IPS-18a (cell line): ENCODE measurements around the gene DSG3.

ENCODE experiments used
- H3K27ac ChIP-seq: one replicate; pipeline ENCODE4 v1.5.1; 2013; ENCODE audit warnings: low read length
- H3K27me3 ChIP-seq: one replicate; pipeline ENCODE4 v1.6.1; 2013; ENCODE audit warnings: mild to moderate bottlenecking, low read length; ENCODE audit not compliant: control insufficient read depth, insufficient read depth
- H3K36me3 ChIP-seq: one replicate; pipeline ENCODE4 v1.6.1; 2013; ENCODE audit warnings: low read depth, low read length; ENCODE audit not compliant: control insufficient read depth
- H3K4me1 ChIP-seq: one replicate; pipeline ENCODE4 v1.6.1; 2013; ENCODE audit warnings: low read depth, low read length; ENCODE audit not compliant: control insufficient read depth
- H3K4me3 ChIP-seq: one replicate; pipeline ENCODE4 v1.5.1; 2013; ENCODE audit warnings: low read length
- H3K9ac ChIP-seq: one replicate; pipeline ENCODE4 v1.6.1; 2013; ENCODE audit warnings: mild to moderate bottlenecking, low read length, moderate library complexity
- H3K9me3 ChIP-seq: one replicate; pipeline ENCODE4 v1.6.1; 2013; ENCODE audit warnings: low read depth, low read length; ENCODE audit not compliant: control insufficient read depth

DSG3 gene

GRCh38 chr18:31436825-31437224 is 10.7 kb upstream of the DSG3 start:
- H3K36me3 ChIP-seq: no peaks in the 10 kb centered on the region
- H3K27me3 ChIP-seq: no peaks in the 10 kb centered on the region
- no peak overlapping the region for H3K9ac ChIP-seq
- no peak overlapping the region for H3K27ac ChIP-seq
- H3K4me3 ChIP-seq: no peak overlapping the region
- no peaks in the 10 kb centered on the region for H3K4me1 ChIP-seq
- no peaks in the 10 kb centered on the region for H3K9me3 ChIP-seq

DNA sequence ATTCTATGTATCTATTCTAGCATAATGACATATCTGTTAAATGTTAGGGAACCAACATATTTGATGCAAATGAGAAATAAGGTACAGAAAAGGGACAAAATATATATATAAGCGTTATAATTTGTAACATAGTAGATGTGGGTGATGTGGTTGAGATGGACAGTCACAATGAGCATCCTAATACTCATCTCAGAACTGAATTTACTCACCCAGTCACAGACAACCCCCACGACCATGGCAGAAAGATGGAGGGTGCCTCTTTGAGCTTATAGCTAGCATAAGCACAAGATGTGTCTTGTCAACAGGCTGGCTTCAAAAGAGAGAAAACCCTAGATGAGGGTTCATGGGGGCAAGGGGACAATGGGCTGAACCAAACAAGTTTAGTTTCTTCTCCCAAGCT is 9.1 kb upstream of the DSG3 start:
- Histone ChIP-seq H3K4me1 (no peaks in the 10 kb centered on the region), H3K36me3 (no peaks in the 10 kb centered on the region), H3K9ac (no peak overlapping the region), H3K27ac (no peak overlapping the region), H3K27me3 (no peaks in the 10 kb centered on the region), H3K9me3 (no peaks in the 10 kb centered on the region), H3K4me3 (no peak overlapping the region)

DNA sequence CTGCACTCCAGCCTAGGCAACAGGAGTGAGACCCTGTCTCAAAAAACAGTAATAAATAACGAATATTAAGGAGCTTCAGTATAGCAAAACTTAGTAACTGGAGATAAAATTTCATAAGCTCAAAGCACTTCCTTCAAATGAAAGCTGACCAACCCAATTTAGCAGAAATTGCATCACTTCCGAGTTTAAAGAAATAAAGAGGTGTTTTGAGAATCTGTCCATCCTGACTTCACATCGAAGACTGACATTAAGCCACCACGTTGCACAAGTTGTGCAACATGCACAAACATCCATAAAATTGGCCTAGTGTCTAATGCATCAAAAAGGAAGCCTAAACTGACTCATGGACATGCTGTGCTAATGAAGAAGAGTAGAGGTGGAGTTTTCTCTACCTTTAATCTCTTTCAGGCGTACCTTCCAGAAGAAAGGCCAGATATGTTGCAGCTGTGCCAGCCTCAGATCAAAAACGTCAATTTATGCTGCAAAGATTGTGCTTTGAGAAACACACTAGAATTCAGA is 7.7 kb upstream of the DSG3 start:
- no peak overlapping the region for H3K27ac ChIP-seq
- no peaks in the 10 kb centered on the region for H3K4me1 ChIP-seq

DNA sequence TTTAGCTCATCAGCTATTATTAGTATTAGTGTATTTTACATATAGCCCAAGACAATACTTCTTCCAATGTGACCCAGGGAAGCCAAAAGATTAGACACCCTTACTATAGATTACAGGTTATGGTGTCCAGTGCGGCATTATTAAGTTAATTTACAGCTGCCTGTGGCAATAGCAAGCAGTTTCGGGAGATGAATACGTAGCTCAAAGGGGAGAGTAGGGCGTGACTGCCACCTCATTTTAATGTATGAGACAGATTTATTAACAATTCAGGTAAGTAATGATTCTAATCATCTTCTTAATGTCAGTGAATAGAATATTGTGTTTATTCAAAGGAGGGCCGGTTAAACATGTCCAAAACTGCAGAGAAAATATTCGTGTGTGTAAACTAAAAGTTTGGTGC is 6.8 kb upstream of the DSG3 start:
- H3K9me3 ChIP-seq: no peaks in the 10 kb centered on the region
- no peaks in the 10 kb centered on the region for H3K27me3 ChIP-seq
- no peaks in the 10 kb centered on the region for H3K4me1 ChIP-seq
- H3K36me3 ChIP-seq: no peaks in the 10 kb centered on the region
- H3K27ac ChIP-seq: no peak overlapping the region
- no peak overlapping the region for H3K4me3 ChIP-seq
- no peak overlapping the region for H3K9ac ChIP-seq

More for the DNA sequence above, 7.7 kb upstream of the DSG3 start:
- no peak overlapping the region for H3K4me3 ChIP-seq
- no peaks in the 10 kb centered on the region for H3K27me3 ChIP-seq
- H3K36me3 ChIP-seq: no peaks in the 10 kb centered on the region
- H3K9ac ChIP-seq: no peak overlapping the region
- no peaks in the 10 kb centered on the region for H3K9me3 ChIP-seq

DNA sequence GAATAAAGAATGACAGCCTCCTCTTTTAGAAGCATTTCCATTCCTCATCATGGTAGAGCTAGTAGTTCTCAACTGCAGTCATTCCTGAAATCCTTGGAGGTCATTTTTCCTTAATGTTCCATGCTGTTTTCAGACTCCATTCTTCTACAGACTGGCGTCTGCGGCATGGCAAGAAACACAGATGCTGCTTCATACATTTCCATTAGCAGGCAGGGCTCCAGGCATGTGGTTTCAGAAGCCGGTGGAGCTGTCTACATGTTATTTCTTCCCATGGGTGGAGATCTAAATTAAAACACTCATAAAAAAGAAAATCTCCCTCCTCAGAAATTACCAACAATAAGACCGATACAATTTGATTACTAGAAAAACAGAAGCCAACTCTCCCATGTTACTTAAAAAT is 6.0 kb upstream of the DSG3 start:
- no peaks in the 10 kb centered on the region for H3K36me3 ChIP-seq
- H3K4me3 ChIP-seq: no peak overlapping the region
- H3K27me3 ChIP-seq: no peaks in the 10 kb centered on the region
- no peaks in the 10 kb centered on the region for H3K4me1 ChIP-seq
- H3K27ac ChIP-seq: no peak overlapping the region
- H3K9me3 ChIP-seq: no peaks in the 10 kb centered on the region
- H3K9ac ChIP-seq: no peak overlapping the region

GRCh38 chr18:31444142-31444541 is 3.4 kb upstream of the DSG3 start:
- Histone ChIP-seq H3K4me1 (no peaks in the 10 kb centered on the region), H3K9ac (no peak overlapping the region), H3K27ac (no peak overlapping the region), H3K36me3 (no peaks in the 10 kb centered on the region), H3K4me3 (no peak overlapping the region), H3K27me3 (no peaks in the 10 kb centered on the region), H3K9me3 (no peaks in the 10 kb centered on the region)

GRCh38 chr18:31445908-31446307 is 1.6 kb upstream of the DSG3 start:
- Histone ChIP-seq H3K36me3 (no peaks in the 10 kb centered on the region), H3K27me3 (no peaks in the 10 kb centered on the region), H3K9me3 (no peaks in the 10 kb centered on the region)

GRCh38 chr18:31446854-31447253 is 687 bp upstream of the DSG3 start:
- H3K9me3 ChIP-seq: no peaks in the 10 kb centered on the region
- no peaks in the 10 kb centered on the region for H3K36me3 ChIP-seq
- H3K27ac ChIP-seq: no peak overlapping the region
- no peak overlapping the region for H3K9ac ChIP-seq
- no peaks in the 10 kb centered on the region for H3K4me1 ChIP-seq
- no peaks in the 10 kb centered on the region for H3K27me3 ChIP-seq
- no peak overlapping the region for H3K4me3 ChIP-seq

More at GRCh38 chr18:31445908-31446307, 1.6 kb upstream of the DSG3 start:
- H3K27ac ChIP-seq: no peak overlapping the region
- no peak overlapping the region for H3K9ac ChIP-seq
- H3K4me3 ChIP-seq: no peak overlapping the region
- H3K4me1 ChIP-seq: no peaks in the 10 kb centered on the region

DNA sequence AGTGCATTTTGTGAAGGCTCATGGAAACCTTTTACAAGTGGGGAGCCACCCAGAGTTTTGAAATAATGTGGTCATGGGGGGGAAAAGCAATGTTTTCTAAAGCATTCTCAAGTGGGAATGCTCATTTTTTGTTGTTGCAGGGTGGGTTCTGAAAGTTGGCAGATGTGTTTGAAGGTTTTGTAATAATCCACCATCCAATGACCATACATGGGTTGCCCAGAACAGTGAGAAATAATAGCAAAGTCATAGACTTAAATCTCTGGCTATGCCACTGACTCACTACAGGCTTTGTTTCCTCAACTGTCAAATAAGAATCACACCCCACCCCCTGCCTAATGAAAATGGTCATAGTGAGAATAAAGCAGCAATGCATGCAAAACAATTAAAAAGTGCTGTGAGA is 2.9 kb downstream of the DSG3 start:
- no peak overlapping the region for H3K4me3 ChIP-seq
- H3K27me3 ChIP-seq: no peaks in the 10 kb centered on the region
- no peak overlapping the region for H3K9ac ChIP-seq
- H3K4me1 ChIP-seq: no peaks in the 10 kb centered on the region
- H3K27ac ChIP-seq: no peak overlapping the region
- H3K36me3 ChIP-seq: no peaks in the 10 kb centered on the region
- H3K9me3 ChIP-seq: no peaks in the 10 kb centered on the region

- Histone ChIP-seq H3K9ac (no peak overlapping the region), H3K9me3 (no peaks in the 10 kb centered on the region), H3K4me1 (no peaks in the 10 kb centered on the region), H3K36me3 (no peaks in the 10 kb centered on the region), H3K4me3 (no peak overlapping the region), H3K27ac (no peak overlapping the region), H3K27me3 (no peaks in the 10 kb centered on the region)
Observed at GRCh38 chr18:31451625-31452024, 4.1 kb downstream of the DSG3 start.

DNA sequence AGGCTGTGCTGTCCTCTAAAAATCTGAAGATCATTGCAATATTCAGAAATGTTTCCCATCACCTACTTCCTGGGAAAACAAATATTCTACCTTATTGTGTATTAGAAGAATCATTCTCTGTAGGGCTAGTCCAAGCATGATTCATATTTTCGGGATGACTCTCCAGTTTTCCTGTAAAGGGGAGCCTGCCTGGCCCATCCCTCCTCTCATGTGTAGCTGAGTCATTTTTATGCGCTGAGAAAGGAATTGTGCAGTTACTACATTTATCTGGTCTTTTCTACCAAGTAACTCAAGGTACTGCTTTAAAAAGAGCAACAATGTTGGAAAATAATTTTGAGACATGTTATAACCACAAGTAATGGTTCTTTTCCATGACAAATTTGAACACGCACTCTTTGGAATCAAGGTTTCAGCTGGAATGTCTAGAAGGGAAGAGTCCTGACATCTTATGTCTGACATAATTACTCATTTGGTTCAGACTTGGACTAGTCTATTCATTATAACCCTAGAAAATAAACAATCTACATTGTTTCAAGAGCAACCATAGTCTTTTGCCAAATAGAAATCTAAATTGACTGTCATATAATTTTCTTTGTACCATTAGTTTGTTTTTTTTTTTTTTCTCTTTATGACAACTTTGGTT is 6.6 kb downstream of the DSG3 start:
- Histone ChIP-seq H3K9ac (no peak overlapping the region), H3K27ac (no peak overlapping the region), H3K36me3 (no peaks in the 10 kb centered on the region), H3K4me1 (no peaks in the 10 kb centered on the region), H3K4me3 (no peak overlapping the region), H3K9me3 (no peaks in the 10 kb centered on the region), H3K27me3 (no peaks in the 10 kb centered on the region)

GRCh38 chr18:31469629-31470028 is 22.1 kb downstream of the DSG3 start:
- Histone ChIP-seq H3K27me3 (no peaks in the 10 kb centered on the region), H3K4me1 (no peaks in the 10 kb centered on the region), H3K9ac (no peak overlapping the region), H3K27ac (no peak overlapping the region), H3K9me3 (no peaks in the 10 kb centered on the region), H3K36me3 (no peaks in the 10 kb centered on the region), H3K4me3 (no peak overlapping the region)
